ENCODE data around the gene WWOX.

Gene WWOX

GRCh38 chr16:78235168-78235800, 135.8 kb downstream of the WWOX start:
- DNase-seq, result peak; percentile 3

- no peak for DNase-seq
These were observed 136.4 kb downstream of the WWOX start for GRCh38 chr16:78235876-78236275.

GRCh38 chr16:78237841-78238240, 138.4 kb downstream of the WWOX start:
- DNase-seq, result no peak

- peak; percentile 19 for DNase-seq
These were observed 141.2 kb downstream of the WWOX start for GRCh38 chr16:78240459-78241222.

DNA sequence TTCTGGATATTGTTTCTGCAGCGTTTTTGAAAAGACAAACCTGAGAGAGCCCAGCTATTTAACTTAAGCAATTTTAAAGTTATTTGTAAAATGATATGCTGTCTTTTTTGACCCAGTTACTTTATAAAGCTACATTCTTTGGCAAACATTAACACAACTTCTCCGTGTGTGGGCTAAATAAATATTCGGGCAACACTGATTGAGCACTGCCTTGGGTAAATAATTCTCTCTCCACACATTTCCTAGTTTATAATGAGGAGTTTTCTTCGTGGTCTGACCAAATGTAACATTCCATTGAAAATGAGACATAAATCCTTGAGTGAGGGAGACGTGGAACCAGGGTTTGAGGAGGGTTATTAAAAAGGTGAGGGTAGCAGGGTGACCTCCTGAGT, 142.8 kb downstream of the WWOX start:
- DNase-seq, result no peak

DNA sequence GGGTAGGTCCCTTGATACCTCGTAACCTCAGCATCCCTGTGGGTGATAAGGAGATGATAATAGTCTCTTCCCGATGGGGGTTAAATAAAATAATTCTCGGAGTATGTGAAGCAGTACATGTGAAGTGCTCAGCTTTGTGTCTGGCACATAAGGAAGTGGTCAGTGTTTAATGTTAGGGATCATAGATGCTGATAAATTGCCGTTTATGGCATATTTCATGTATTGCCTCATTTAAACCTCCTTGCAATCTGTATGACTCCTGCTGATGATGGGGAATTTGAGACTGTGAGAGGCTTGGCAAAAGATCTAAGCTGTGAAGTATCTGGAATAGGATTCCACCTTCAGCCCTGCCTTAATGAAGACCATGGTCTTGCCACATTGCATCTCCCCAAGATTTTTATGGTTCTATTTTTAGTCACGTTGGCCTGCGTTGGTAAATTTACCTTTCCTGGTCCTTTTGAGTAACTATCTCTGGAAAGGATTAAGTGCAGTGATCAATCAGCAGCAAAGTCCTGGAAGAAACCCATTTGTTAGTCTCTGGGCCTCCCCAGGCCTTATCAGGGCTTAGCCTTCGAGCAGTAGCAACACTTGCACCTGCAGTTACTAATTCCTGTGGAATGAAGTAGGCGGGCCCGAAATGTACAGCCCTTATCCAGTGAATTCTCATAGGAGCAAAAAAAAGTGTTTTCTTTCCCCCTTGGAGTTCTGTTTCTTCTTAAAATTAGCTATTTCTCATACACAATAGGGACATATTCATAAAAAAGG, 144.9 kb downstream of the WWOX start:
- DNase-seq, result no peak

DNA sequence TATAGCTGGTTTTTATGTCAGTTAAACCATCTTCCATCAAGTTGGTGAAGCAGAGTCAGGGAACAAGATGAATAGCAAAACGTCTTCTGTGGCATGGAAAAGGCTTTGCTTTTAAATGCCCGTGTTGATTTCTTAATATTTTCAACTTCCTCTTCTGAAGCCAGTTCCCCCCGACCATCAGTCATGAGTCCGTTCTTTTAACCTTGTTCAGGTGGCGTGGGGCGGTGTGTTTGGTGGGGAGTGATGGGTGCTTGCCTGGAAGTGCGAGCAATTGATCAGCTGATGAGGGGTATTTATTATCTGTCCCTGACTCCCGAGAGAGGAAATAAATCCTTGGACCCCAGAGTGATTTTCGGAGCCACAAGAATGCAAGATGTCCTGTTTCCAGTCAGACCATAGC, 147.1 kb downstream of the WWOX start:
- no peak for DNase-seq

- DNase-seq, result no peak
These were observed 149.6 kb downstream of the WWOX start for GRCh38 chr16:78249056-78249455.

- DNase-seq, result no peak
These were observed 150.4 kb downstream of the WWOX start for GRCh38 chr16:78249832-78250231.

GRCh38 chr16:78251115-78251514, 151.7 kb downstream of the WWOX start:
- DNase-seq, result no peak

- DNase-seq, result no peak
These were observed 153.3 kb downstream of the WWOX start for GRCh38 chr16:78252757-78253156.

DNA sequence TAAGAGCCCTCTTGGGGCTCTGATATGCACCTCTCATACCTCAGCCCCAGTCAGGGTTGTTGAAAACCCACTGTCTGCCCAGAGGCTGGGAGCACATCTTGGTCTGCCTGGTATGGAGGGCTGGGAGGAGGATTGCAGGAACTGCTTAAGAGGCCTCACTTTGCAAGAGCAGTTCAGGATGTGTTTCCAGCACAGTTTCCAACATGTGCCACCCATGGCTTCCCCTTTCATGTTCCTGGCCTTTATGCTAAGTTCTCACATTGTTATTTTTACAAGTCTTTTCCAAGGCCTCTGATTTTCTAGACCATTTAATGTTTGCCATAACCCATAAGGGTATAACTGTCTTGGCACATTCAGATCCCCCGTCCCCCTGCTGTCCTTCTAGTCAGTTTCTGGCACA, 155.4 kb downstream of the WWOX start:
- DNase-seq, result no peak

- DNase-seq, result no peak
These were observed 157.4 kb downstream of the WWOX start for GRCh38 chr16:78256686-78257375.

DNA sequence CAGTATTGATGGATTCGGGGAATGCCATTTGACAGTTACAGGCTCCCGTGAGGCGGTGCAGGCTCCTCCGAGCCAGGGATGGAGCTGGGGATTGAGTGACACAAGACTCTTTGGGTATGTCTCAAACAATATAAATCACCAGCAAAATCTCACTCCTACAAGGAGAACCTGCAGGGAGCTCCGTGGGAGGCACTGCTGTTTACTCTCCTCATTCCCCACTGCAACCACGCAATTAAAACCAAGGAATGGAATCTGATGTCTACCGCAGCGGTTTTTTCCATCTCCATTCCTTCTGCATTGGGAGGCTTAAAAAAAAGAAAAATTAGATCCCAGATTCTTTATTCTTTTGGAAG, 157.9 kb downstream of the WWOX start:
- no peak for DNase-seq

DNA sequence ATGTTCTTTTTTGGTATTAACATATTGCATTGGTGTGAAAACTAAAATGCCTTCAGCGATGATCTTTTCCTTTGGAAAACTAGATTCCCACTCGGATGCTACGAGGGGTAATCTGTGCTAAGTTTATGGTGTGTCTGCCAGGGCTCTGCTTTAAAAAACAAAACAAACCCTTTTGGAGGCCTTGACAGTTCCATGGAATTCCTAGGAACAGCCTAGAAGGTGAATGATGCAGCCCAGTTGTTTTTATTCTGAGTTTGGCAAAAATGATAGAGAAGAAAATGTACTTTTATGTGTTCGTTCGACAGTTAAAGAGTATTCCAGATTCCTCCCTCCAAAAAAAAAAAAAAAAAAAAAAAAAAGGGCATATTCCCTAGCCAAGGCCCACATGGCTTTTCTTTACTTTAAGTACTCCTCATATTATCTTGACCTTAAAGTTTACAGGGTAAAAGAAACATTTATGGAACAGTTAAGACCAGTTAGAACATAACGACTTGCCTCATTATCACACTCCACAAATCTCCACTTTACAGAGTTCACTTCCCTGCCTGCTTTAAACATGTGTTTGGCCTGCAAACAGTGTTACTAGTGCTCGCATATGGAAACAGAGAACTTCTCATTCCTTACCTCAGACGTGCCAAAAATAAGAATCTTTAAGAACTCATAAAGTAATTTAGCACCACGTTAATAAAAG, 159.1 kb downstream of the WWOX start:
- DNase-seq, result no peak

GRCh38 chr16:78259873-78260272, 160.4 kb downstream of the WWOX start:
- DNase-seq, result no peak

- DNase-seq, result no peak
These were observed 165.2 kb downstream of the WWOX start for GRCh38 chr16:78264642-78265041.

- DNase-seq, result no peak
These were observed 169.8 kb downstream of the WWOX start for GRCh38 chr16:78269256-78269655.

DNA sequence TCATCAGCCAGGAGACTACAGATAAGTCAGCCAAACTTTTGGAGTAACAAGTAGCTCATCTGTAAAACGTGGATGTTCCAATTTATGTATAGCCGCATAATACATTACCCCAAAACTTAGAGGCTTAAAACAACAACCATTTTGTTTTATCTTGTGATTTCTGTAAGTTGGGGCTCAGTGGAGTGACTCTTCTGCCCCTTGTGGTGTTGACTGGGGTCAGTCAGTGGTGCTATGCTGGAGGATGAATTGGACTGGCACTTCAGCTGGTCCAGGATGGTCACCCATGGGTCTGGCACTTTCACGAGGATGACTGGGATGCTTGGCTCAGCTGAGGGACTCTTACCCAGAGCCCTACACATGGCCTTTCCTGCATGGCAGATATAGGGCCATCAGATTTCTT, 172.5 kb downstream of the WWOX start:
- no peak for DNase-seq

GRCh38 chr16:78274771-78275170, 175.3 kb downstream of the WWOX start:
- DNase-seq, result no peak

- no peak for DNase-seq
These were observed 176.0 kb downstream of the WWOX start for GRCh38 chr16:78275420-78275819.

- no peak for DNase-seq
These were observed 178.0 kb downstream of the WWOX start for GRCh38 chr16:78277321-78278055.

Data from NCI-H526 treated with DMSO at 0.1 percent for 48 hours (cell line).